ENCODE data around the gene PRKACB.
"Not testable (repeated sequence)": the region's sequence is repeated elsewhere in the genome, so short reads cannot be mapped to it uniquely, and the experiment has no call there.

The PRKACB gene

GRCh38 chr1:84272401-84272800 is 128.3 kb downstream of the PRKACB start:
- no peak for DNase-seq

- DNase-seq, result no peak
Measured at GRCh38 chr1:84277343-84278059, 133.4 kb downstream of the PRKACB start.

- DNase-seq, result no peak
Measured at GRCh38 chr1:84278905-84279304, 134.8 kb downstream of the PRKACB start.

- DNase-seq, result no peak
Measured at GRCh38 chr1:84280912-84281311, 136.8 kb downstream of the PRKACB start.

GRCh38 chr1:84282780-84283333 is 138.8 kb downstream of the PRKACB start:
- no peak for DNase-seq

- DNase-seq, result no peak
Measured at GRCh38 chr1:84283381-84283780, 139.3 kb downstream of the PRKACB start.

- DNase-seq, result no peak
Measured at GRCh38 chr1:84286071-84286470, 142.0 kb downstream of the PRKACB start.

- not testable (repeated sequence) for DNase-seq
Measured at GRCh38 chr1:84287389-84287788, 143.3 kb downstream of the PRKACB start.

All from activated effector memory CD4-positive, alpha-beta T cell treated with anti-CD3 and anti-CD28 coated beads, Interleukin-2, amount 50 U/mL, for 16 hours (primary cell).